Measurements from ENCODE around the gene SLC16A8.

The SLC16A8 gene

DNA sequence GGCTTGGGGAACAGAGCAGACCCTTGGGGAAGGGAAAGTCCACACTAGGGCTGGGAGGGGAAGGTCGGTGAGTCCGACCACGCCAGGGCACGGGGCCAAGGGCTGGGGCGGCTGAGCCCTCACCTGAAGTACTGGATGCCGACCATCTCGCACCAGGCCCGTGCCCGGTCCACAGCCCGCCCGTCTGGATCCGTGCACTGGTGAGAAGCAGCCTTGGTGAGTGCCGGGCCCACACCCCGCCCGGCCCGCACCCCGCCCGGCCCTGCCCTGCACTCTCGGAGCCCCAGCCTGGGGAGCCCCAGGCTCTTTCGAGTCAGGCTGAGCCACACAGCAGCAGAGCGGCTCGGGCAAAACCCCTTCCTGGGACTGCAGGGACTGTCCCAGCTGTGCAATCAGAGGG lies 28.4 kb upstream of the SLC16A8 start:
- no peak for DNase-seq (ENCODE audit: low spot score)
- in situ Hi-C loops (cut with MboI; ENCODE audit: low sequenced_read_pairs, unreplicated experiment) = loop anchor here (10.0 kb wide), 1 partner anchor 112 kb away; no protein-coding TSS in a partner anchor
- TF ChIP-seq CTCF (IDR thresholded peaks at IDR 0.05; ENCODE audit: borderline replicate concordance, control extremely low read depth, extremely low read depth, insufficient read depth, missing control alignments) = no peak

- in situ Hi-C loops (cut with MboI; ENCODE audit: low sequenced_read_pairs, unreplicated experiment) = loop anchor here (10.0 kb wide), 1 partner anchor 113 kb away; no protein-coding TSS in a partner anchor
- TF ChIP-seq CTCF (IDR thresholded peaks at IDR 0.05; ENCODE audit: borderline replicate concordance, control extremely low read depth, extremely low read depth, insufficient read depth, missing control alignments) = no peak
- DNase-seq (ENCODE audit: low spot score) = no peak
These were observed 28.0 kb upstream of the SLC16A8 start for GRCh38 chr22:38111925-38112355.

- TF ChIP-seq CTCF (IDR thresholded peaks at IDR 0.05; ENCODE audit: borderline replicate concordance, control extremely low read depth, extremely low read depth, insufficient read depth, missing control alignments) = no peak
- in situ Hi-C loops (cut with MboI; ENCODE audit: low sequenced_read_pairs, unreplicated experiment) = loop anchor here (10.0 kb wide), 1 partner anchor 114 kb away; no protein-coding TSS in a partner anchor
- DNase-seq (ENCODE audit: low spot score) = no peak
These were observed 27.2 kb upstream of the SLC16A8 start for GRCh38 chr22:38110863-38111852.

DNA sequence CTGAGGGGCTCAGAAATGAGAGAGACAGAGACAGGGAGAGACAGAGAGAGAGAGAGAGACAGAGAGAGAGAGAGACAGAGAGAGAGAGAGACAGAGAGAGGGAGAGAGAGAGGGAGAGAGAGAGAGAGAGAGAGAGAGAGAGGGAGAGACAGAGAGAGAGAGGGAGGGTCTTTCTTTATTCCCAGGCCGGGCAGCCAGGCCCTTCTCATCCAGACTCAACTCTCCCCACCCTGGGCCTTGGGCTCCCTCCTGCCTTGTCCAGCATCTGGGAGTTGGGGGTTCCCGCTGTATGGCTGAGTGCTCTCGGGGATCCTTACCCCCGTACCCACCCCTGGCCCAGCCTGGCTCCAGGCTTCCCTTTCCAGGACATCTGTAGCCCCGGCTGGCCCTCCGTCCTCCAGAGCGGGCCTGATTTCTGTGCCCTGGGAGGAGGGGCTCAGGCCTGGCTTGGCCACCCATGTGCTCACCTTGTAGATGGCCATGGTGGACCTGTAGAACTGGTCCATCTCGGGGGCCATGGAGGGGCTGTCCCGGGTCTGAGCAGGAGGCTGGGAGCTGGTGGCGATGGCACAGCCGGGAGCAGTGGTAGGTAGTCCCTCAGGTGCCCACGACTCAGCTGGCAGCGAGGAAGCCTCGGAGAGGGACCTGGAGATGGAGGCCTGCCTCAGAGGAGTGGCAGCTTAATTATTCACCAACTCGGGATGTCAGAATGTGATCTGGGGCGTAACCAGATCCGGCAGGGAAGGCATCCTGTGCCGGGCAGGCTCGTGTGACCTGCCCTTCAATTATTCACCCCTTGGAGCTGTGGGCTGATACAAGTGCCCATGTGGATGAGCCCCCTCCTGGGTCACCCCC lies 26.3 kb upstream of the SLC16A8 start, which contains the start of gene BAIAP2L2:
Gene BAIAP2L2 (minus strand): TSS at position 677 of the 855 bp plus-strand sequence. CDS start 159 bp downstream, at position 518.
- DNase-seq (ENCODE audit: low spot score) = no peak
- in situ Hi-C loops (cut with MboI; ENCODE audit: low sequenced_read_pairs, unreplicated experiment) = loop anchor here (10.0 kb wide), 1 partner anchor 115 kb away; no protein-coding TSS in a partner anchor
- no peak for TF ChIP-seq CTCF (IDR thresholded peaks at IDR 0.05; ENCODE audit: borderline replicate concordance, control extremely low read depth, extremely low read depth, insufficient read depth, missing control alignments)

DNA sequence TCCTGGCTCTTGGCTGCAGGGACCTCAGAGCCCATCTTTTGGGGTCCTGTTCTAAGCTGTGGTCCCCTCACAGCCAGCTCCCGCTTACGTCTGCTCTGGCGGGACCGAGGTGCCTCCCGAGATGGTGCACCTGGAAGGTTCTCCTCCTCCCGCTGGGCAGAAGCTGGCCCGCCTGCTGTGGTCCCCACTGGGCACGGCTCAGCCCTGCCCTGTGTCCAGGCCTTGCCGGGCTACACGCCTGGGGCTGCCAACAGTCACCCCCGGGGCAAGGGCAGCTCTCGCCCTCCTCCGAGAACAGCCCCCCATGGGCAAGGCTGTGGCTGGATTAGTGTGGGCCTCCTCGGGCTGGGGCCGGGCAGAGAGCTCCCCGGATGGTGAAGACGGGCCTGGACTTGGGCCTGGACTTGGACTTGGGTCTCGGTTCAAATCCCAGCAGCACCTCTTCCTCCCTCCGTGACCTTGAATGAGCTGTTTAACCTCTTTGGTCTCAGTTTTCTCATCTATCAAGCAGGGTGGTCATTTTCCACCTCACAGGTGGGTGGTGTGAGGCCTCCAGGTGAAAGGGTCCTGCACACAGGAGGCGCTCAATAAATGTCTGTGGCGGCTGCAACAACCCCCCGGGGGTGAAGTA lies 25.5 kb upstream of the SLC16A8 start:
- no peak for DNase-seq (ENCODE audit: low spot score)
- TF ChIP-seq CTCF (IDR thresholded peaks at IDR 0.05; ENCODE audit: borderline replicate concordance, control extremely low read depth, extremely low read depth, insufficient read depth, missing control alignments) = no peak
- in situ Hi-C loops (cut with MboI; ENCODE audit: low sequenced_read_pairs, unreplicated experiment) = loop anchor here (10.0 kb wide), 1 partner anchor 115 kb away; no protein-coding TSS in a partner anchor
